ENCODE results near the gene ADAMTS3. TPM values are rescaled to one million over a fixed set of nuclear protein-coding genes. Genes with fewer than 3 reads are reported as not detected.

ADAMTS3 gene
- total and polyA plus RNA-seq, 8 donors = 0.13 to 6.8 (median 0.24) TPM; not detected in 2

DNA sequence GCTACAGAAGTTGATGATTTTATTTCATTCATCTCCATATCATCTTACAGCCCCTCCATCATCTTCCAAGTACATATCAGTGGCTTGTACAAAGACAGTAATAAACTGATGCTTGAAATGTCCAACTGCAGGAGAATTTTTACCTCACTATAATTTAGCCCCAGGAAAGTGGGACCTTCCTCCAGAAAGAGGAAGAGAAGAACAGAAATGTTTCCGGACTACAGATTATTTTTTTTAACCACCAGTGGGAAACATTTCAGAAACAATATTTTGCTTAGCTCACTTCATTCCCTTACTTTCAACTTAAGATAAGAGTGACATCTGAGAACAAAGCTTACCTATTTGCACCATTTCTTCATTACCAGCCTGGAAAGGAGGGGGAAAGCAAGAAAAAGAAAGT lies 2.0 kb downstream of the ADAMTS3 start:
- H3K9me3 ChIP-seq = no peaks in the 10 kb centered on the region
- intact Hi-C loops (cut with DNase I; ENCODE audit: low total_unique reads) = no loop called here
- H3K4me1 ChIP-seq = peaks cover 0 to 28% (median 21%) of the 10 kb centered on the region in 4 donors
- TF ChIP-seq POLR2AphosphoS5 (IDR thresholded peaks at IDR 0.05) = no peak
- DNase-seq = no peak
- peak overlapping the region in 1 of 4 donors; percentile 51 for H3K4me3 ChIP-seq
- H3K27ac ChIP-seq = peak overlapping the region in 2 of 5 donors; percentile 78 to 86
- H3K36me3 ChIP-seq = no peaks in the 10 kb centered on the region
- 24 to 57% (median 47%) methylated on average over 1 of the region's 1 CpG for WGBS, 5 donors
- peaks cover 0 to 9% (median 8%) of the 10 kb centered on the region in 3 donors for H3K27me3 ChIP-seq

DNA sequence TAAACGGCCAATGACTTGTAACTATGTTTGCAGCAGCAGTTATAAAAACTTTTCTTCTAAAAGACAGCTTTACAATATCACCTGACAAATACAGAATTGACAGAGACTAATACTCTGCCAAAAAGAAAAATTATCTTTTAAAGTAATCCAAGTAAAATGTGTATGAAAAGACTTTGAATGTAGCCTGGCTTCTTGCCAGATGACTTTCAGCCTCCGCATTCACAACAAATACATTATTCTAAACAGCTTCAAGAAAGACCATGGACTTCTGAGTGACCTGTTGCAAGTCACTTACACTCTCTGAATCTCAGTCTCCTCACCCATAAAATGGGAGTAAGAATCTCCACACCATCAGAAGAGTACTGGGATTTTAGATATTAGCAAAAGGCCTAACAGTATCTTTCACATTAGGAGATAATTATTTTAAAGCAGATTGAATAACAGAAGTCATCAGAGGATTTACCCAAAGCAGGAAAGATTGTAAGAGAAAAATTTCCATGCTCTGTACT lies 2.5 kb downstream of the ADAMTS3 start:
- H3K27ac ChIP-seq = no peak overlapping the region
- intact Hi-C loops (cut with DNase I; ENCODE audit: low total_unique reads) = no loop called here
- 67 to 70% (median 68%) methylated on average over 2 of the region's 2 CpGs for WGBS, 5 donors
- no peaks in the 10 kb centered on the region for H3K36me3 ChIP-seq
- DNase-seq = no peak
- H3K27me3 ChIP-seq = peaks cover 0 to 9% (median 8%) of the 10 kb centered on the region in 3 donors
- no peak overlapping the region for H3K4me3 ChIP-seq
- no peak for TF ChIP-seq EP300 (IDR thresholded peaks at IDR 0.05)
- no peak for TF ChIP-seq POLR2A (IDR thresholded peaks at IDR 0.05)
- TF ChIP-seq, protein P1, sequence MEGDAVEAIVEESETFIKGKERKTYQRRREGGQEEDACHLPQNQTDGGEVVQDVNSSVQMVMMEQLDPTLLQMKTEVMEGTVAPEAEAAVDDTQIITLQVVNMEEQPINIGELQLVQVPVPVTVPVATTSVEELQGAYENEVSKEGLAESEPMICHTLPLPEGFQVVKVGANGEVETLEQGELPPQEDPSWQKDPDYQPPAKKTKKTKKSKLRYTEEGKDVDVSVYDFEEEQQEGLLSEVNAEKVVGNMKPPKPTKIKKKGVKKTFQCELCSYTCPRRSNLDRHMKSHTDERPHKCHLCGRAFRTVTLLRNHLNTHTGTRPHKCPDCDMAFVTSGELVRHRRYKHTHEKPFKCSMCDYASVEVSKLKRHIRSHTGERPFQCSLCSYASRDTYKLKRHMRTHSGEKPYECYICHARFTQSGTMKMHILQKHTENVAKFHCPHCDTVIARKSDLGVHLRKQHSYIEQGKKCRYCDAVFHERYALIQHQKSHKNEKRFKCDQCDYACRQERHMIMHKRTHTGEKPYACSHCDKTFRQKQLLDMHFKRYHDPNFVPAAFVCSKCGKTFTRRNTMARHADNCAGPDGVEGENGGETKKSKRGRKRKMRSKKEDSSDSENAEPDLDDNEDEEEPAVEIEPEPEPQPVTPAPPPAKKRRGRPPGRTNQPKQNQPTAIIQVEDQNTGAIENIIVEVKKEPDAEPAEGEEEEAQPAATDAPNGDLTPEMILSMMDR (IDR thresholded peaks at IDR 0.05) = no peak
- no peak for TF ChIP-seq POLR2AphosphoS5 (IDR thresholded peaks at IDR 0.05)
- no peaks in the 10 kb centered on the region for H3K9me3 ChIP-seq
- H3K4me1 ChIP-seq = peaks cover 0 to 28% (median 21%) of the 10 kb centered on the region in 4 donors

DNA sequence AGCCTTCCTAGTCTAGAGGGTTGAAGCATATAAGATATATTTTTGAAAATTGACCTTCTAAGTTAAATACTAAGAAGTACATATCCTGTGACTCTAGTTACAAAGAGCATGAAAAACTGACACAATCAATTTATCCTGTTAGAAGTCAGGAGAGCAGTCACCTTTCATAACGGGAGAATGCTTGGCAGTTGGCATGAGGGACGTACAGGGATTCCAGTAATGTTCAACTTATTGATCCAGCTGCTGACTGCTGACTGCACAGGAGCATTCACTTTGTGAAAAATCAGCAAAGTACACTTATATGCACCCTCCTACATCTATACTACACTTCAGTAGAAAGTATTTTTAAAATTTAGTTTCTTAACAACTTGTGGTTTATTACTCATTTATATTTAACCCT lies 4.2 kb downstream of the ADAMTS3 start:
- Histone ChIP-seq H3K4me1 (peaks cover 0 to 27% (median 21%) of the 10 kb centered on the region in 4 donors), H3K4me3 (no peak overlapping the region), H3K27me3 (peaks cover 0 to 9% (median 8%) of the 10 kb centered on the region in 3 donors), H3K36me3 (no peaks in the 10 kb centered on the region), H3K27ac (no peak overlapping the region), H3K9me3 (no peaks in the 10 kb centered on the region)
- intact Hi-C loops (cut with DNase I; ENCODE audit: low total_unique reads) = no loop called here
- WGBS, 5 donors = 60 to 72% (median 64%) methylated on average over 2 of the region's 2 CpGs
- no peak for DNase-seq
- TF ChIP-seq POLR2A (IDR thresholded peaks at IDR 0.05) = no peak
- TF ChIP-seq, protein P1 (IDR thresholded peaks at IDR 0.05) = no peak
- TF ChIP-seq EP300 (IDR thresholded peaks at IDR 0.05) = no peak
- TF ChIP-seq POLR2AphosphoS5 (IDR thresholded peaks at IDR 0.05) = no peak

DNA sequence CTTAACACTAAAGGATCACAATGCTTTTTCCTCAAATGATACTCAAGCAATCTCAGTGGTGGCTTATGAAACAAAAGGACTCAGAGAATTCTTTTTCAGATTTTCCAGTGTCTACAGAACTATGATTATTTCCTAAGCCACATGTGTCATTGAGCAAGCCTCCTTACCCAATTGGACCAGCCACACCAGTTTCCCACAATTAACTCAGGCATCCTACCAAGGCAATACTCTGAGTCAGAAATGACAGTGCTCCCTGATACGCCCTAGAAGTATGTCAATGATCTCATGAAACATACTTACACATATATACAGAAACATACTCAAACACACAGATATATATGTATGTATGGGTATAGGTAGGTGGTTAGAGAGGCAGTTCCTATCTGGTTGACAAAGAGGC lies 4.8 kb downstream of the ADAMTS3 start:
- Histone ChIP-seq H3K27ac (no peak overlapping the region), H3K27me3 (peaks cover 0 to 4% (median 4%) of the 10 kb centered on the region in 3 donors), H3K4me1 (peaks cover 0 to 21% (median 16%) of the 10 kb centered on the region in 4 donors), H3K4me3 (no peak overlapping the region), H3K9me3 (no peaks in the 10 kb centered on the region), H3K36me3 (no peaks in the 10 kb centered on the region)
- whole genome bisulfite sequencing, 5 donors = 79 to 91% (median 85%) methylated on average over 1 of the region's 1 CpG
- intact Hi-C loops (cut with DNase I; ENCODE audit: low total_unique reads) = no loop called here
- DNase-seq = no peak
- TF ChIP-seq POLR2AphosphoS5 (IDR thresholded peaks at IDR 0.05) = no peak
- TF ChIP-seq POLR2A (IDR thresholded peaks at IDR 0.05) = no peak
- TF ChIP-seq EP300 (IDR thresholded peaks at IDR 0.05) = no peak
- TF ChIP-seq, protein P1 (IDR thresholded peaks at IDR 0.05) = no peak

DNA sequence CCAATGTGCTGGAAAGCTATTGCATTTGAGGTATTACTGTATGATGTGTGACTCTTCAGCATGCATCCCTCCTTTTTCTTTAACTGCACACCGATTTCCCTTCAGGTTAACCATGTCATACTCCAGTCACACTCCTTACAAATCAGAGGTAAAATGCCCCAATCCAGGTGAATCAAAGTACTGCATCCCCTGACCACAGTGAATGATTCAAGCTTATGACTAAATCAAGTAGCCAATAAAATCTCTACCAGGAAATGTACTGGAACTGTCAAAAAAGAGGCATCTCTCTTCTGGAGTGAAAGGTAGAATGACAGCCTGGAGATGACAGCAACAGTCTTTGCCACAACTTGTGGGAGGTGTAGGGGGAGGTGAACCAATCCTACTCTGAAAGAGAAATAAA lies 10.4 kb downstream of the ADAMTS3 start:
- no peaks in the 10 kb centered on the region for H3K27me3 ChIP-seq
- WGBS, 5 donors = 71 to 93% (median 85%) methylated on average over 1 of the region's 1 CpG
- TF ChIP-seq POLR2AphosphoS5 (IDR thresholded peaks at IDR 0.05) (no peak), EP300 (IDR thresholded peaks at IDR 0.05) (no peak), POLR2A (IDR thresholded peaks at IDR 0.05) (no peak)
- TF ChIP-seq, protein P1 (IDR thresholded peaks at IDR 0.05) = no peak
- no peaks in the 10 kb centered on the region for H3K36me3 ChIP-seq
- H3K4me3 ChIP-seq = no peak overlapping the region
- intact Hi-C loops (cut with DNase I; ENCODE audit: low total_unique reads) = no loop called here
- H3K4me1 ChIP-seq = no peaks in the 10 kb centered on the region
- H3K9me3 ChIP-seq = no peaks in the 10 kb centered on the region
- no peak for DNase-seq
- H3K27ac ChIP-seq = no peak overlapping the region

Measured in stomach (tissue), 9 donors.